ENCODE measurements around the gene SH2B3.

DNA sequence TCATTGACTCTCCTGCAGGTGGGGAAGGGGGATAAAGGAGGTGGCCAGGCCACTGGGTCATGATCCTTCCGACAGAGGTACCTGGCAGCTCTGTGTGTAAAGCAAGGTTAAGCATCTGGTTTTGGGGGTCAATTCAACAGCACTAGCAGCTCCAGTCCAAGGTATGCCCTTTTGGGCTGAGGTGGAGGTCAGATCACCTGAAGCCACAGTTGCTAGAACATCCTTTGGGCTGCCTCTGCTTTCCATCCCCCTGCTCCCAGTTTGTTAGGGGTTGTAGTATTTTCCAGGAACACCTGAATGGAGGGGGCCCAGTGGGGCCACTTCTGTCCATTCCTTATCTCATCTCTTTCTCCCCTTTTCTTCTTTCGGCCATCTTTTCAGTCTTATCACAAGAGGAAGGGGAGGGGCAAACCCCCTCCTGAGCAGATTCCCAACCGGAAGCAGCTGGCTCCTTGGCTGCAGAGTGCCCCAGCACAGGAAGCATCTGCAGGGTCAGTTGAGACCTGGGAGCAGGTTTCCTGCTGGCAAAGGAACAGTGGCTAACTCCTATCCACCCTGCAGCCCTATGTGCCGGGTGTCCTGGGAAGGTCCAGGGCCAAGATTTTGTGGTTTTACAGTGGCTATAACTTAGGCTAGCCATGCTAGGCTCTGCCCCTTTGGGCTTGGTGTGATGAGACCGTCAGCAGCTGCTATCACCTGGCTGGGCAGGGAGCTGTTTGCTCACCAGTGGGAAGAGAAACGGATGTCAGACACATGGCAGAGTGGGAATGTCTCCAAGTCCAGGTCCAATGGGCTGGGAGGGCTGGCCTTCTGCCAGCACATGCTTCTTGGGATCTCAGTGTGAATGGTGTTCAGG lies 40.2 kb downstream of the SH2B3 start:
- TF ChIP-seq, protein P1, sequence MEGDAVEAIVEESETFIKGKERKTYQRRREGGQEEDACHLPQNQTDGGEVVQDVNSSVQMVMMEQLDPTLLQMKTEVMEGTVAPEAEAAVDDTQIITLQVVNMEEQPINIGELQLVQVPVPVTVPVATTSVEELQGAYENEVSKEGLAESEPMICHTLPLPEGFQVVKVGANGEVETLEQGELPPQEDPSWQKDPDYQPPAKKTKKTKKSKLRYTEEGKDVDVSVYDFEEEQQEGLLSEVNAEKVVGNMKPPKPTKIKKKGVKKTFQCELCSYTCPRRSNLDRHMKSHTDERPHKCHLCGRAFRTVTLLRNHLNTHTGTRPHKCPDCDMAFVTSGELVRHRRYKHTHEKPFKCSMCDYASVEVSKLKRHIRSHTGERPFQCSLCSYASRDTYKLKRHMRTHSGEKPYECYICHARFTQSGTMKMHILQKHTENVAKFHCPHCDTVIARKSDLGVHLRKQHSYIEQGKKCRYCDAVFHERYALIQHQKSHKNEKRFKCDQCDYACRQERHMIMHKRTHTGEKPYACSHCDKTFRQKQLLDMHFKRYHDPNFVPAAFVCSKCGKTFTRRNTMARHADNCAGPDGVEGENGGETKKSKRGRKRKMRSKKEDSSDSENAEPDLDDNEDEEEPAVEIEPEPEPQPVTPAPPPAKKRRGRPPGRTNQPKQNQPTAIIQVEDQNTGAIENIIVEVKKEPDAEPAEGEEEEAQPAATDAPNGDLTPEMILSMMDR (conservative IDR thresholded peaks at IDR 0.05), result no peak
- no peak for TF ChIP-seq ZFX (IDR thresholded peaks at IDR 0.05)
